HuH-7 (cell line): Measurements from ENCODE around the gene GFRA1.
A peak's percentile ranks its signal among the peaks of the same experiment; 100 is the strongest.

Experiments used
- DNase-seq: peaks from one replicate; pipeline ENCODE4 v3.0.0; 2011; ENCODE audit warnings: low spot score

The GFRA1 gene, protein sequence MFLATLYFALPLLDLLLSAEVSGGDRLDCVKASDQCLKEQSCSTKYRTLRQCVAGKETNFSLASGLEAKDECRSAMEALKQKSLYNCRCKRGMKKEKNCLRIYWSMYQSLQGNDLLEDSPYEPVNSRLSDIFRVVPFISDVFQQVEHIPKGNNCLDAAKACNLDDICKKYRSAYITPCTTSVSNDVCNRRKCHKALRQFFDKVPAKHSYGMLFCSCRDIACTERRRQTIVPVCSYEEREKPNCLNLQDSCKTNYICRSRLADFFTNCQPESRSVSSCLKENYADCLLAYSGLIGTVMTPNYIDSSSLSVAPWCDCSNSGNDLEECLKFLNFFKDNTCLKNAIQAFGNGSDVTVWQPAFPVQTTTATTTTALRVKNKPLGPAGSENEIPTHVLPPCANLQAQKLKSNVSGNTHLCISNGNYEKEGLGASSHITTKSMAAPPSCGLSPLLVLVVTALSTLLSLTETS

DNA sequence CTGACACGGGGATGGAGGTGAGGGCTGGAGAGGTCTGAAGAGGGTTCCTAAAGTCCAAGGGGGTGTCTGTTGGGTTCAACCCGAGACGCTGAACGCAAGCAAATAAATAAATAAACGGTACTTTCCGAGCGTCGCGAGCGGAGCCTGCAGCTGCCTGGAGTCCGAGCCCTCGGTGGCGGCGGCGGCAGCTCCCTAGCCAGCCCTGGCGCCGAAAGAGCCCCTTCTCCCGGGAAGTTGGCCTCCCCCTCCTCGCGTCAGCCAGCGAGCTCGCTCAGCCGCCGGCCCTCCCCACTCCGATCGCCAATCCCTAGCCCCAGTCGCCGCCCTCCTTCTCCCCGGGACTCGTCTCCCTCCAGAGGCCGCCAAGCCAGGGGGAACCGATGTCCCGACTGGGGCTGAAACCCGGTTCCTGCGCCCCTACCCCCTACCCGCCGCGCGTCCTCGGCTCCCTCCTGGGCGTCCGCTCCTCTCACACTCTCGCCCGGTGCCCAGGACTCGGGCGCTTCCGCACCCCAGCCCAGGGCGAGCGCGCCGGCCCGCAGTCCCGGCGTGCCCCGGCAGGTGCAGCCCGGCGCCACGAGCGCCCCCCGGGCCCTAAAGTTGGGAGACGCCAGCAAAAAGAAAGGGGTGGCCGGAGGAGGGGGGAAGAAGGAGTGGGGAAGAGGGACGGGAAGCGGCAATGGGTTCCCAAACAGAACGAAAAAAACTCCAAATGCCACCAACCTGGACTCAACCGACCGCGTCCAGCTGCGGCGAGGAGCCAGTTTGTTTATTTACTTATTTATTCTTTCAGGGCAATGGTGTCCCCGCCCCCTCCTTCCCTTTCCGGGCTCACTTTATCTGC, at the start of gene GFRA1:
GFRA1 (minus strand) TSS at position 767 of the 844 bp plus-strand sequence. CDS start 1,177 bp downstream, outside the sequence.
- peak; percentile 54 for DNase-seq

- no peak for DNase-seq
Observed at GRCh38 chr10:116316503-116316902, 43.5 kb upstream of the GFRA1 start.

DNA sequence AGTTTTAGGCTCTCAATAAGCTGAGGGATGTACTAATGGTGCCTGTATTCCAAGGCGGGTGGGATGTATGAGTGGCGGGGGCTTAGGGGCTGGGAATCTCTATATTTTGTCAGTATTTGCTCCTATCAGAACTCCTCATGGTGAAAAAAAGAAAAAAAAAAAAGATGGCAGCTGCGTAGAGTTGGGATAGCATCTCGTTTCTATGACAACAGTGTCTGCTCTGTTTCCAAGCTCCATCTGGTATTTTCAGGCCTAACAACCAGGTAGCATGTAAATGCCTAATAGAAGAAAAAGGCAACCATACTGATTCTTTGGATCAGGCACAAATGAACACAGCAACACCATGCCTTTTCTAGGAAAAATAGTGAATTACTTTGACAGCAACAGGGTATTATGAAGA, 39.5 kb upstream of the GFRA1 start:
- DNase-seq: no peak

DNA sequence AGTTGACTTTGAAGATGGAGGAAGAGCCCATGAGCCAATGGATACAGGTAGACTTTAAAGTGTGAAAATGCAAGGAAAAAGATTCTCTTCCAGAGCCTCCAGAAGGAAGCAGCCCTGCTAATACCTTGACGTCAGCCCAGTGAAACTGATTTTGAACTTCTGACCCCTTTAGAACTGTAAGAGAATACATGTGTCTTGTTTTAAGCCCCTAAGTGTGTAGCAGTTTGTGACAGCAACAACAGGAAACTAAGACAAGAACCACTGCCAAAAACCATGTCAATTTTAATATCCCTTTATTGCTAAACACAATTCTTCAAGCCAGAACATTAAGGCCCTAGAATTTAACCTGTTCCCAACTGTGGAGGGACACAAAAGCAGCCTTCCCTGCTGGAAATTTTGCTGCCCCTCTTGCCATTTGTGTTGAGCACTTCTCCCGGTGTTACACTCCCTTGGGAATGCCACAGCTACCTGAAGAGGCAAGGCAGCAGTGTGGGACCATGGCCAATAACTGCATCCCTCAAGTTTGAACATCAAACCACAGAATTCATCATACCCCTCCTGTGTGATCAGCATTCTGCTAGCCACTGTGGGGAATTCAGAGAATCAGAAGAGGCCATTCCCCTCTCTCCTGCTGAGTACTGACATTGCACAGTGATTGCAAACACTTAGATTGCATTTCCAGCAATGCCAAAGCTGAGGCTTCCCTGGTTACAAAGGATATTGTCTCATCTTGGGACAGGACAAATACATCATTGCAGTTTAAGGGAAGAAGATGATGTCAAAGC, 38.9 kb upstream of the GFRA1 start:
- DNase-seq: no peak

DNA sequence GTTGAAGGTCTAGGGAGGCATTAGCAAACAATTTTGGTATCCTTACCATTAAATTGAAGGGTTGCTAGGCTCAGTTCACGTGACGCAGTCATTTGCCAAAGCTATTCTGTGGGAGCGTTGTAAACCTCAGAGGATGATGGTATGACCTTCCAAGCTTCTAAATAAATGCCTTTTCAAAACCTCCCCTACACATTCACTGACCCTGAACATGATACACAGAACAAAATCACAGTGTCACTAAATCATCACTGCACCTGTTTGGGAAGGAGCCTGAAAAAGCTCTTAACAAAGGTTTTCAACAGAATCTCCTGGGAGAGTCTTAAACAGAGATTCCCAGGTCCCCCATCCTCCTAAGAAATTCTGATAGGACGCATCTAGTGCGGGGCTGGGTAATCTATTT, 38.0 kb upstream of the GFRA1 start:
- DNase-seq: no peak

- DNase-seq: no peak
Observed at GRCh38 chr10:116307455-116307854, 34.4 kb upstream of the GFRA1 start.

DNA sequence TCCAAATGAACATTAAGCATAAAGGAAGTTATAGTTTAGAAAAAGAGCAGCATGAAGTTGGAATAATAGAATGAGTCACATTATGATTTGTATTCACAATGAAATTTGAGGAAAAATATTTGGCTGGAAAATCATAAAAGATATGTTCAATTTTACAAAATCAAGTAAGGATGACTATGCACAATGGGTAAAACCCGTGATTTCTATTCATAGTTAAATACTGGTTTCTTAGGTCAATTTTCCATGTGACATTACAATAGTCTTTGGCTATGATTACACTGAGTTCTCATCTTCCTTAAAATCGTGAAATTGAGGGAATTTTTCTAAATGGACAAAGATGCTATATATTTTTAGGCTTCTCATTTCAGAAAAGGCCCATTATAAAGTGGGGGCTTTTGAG, 33.8 kb upstream of the GFRA1 start:
- no peak for DNase-seq

- DNase-seq: no peak
Observed at GRCh38 chr10:116304923-116305322, 31.9 kb upstream of the GFRA1 start.

DNA sequence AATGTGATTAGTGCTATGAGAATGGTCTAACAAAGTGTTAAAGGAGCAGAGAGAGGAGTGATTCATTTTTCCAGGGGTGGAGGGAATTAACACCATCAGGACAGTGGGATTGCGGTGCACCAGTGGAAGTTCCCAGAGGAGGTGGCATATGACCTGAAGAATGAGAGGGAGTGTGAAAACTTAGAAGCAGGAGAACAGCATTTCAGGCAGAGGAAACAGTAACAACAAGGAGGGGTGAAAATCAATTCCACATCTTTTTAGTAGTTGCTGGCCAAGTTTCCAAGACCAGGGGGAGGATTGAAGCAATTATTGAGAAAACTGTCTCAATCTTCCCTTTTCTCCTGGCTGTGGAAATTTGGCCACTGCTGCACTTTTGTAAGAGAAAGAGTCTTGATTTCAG, 27.5 kb upstream of the GFRA1 start:
- no peak for DNase-seq

- DNase-seq: no peak
Observed at GRCh38 chr10:116298586-116298985, 25.6 kb upstream of the GFRA1 start.

DNA sequence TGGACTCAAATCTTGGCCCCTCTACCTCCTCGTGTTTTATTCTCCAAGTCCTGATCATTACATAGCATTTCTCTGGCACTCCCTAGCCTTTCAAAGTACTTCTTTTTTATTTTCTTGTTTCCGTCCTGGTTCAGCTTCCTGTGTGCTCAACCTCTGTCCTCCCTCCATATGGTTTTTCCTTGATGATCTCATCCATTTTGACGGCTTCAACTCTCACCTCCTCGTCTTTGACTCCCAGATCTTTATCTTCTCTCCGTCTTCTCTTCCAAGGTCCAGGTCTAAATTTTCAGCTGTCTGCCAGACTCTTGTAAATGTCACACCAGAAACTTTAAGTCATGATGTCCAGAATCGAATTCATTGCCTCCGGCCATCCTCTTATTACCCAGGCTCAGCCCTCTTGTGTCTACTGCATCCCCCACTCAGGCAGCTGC, 23.3 kb upstream of the GFRA1 start:
- no peak for DNase-seq

DNA sequence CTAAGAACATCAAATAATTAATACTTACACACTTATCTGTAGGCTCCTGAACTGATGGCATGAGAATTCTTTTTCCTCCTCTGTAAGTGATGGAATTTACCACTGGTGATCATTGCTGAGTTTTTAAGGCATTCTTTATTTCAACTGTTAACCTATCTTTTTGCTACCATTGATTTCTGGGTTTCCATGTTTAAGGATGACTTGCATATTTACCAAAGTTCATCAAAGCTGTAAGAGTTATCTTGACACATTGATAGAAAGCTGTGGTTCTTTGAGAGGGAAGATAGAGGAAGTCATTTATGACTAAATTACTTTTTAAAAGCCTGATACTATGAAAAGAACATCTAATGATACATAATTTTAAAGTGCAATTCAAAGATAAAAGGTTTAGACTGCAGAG, 19.5 kb upstream of the GFRA1 start:
- no peak for DNase-seq

- no peak for DNase-seq
Observed at GRCh38 chr10:116289652-116290051, 16.6 kb upstream of the GFRA1 start.

DNA sequence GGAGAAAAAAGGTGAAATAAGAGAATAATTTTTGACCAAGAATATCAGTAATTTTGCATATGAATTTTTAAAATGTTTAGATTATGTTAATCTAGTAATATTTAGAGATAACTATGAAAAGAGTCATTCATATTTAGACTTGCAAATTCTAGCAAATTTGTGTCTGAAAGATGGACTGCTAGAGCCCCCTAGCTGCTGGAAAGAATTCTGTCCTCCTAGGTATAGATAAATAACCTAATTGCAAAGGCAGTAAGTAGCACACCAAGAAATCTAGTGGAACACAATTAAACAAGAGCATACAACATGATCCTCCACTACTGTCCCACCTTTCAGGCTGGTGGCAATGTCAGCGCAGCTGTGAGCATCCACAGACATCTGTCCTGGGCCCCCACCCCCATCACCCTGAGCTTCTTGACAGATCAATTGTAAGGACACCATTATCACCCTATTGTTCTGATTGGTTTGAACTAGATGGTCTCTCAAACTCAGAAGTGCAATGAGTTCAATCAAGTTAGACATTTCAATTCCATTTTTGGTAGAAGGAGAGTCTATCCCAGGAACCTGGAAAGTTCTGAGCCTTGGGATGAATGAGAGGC, 15.0 kb upstream of the GFRA1 start:
- DNase-seq: no peak

GRCh38 chr10:116286626-116287200, 13.7 kb upstream of the GFRA1 start:
- DNase-seq: no peak

GRCh38 chr10:116281775-116282174, 8.8 kb upstream of the GFRA1 start:
- no peak for DNase-seq

DNA sequence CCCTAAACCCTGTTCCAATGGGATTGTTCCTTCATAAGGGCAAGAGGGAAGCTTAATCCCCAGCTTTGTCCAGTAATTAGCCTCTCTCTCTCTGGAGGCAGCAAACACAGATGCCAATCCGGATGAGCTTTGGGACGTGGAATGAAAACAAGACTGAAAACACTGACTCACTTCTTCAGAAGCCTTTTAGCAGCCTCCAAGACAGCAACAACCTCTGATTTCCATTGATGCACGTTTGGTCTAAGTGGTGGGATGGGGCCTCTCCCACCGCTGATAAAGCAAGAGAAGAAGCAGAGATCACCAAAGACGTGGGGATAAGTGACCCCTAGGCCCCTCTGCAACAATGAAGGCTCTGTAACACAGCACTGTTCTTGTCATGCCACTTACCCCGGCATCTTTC, 5.8 kb upstream of the GFRA1 start:
- DNase-seq: no peak

- no peak for DNase-seq
Observed at GRCh38 chr10:116276981-116277380, 4.0 kb upstream of the GFRA1 start.

- peak; percentile 39 for DNase-seq
Observed at GRCh38 chr10:116274064-116274904, 1.3 kb upstream of the GFRA1 start.

- DNase-seq: peak; percentile 58
Observed at GRCh38 chr10:116271593-116272439, 1.2 kb downstream of the GFRA1 start.
